Subcutaneous adipose tissue (tissue), 4 donors: ENCODE data around the gene PSMB10. TPM values are rescaled to one million over a fixed set of nuclear protein-coding genes. Genes with fewer than 3 reads are reported as not detected.

ENCODE experiments used
- total RNA-seq, 4 donors: library from RNA; depleted of rRNA; stranded (reverse); fragments of >200 nt; gene quantifications; one replicate each; pipeline ENCODE4 v1.1.0, GENCODE V29; 2016
- TF ChIP-seq, protein P1 (sequence below): fragments of 450-650 bp; IDR thresholded peaks from one replicate; pipeline ENCODE4 v1.5.1; 2016; ENCODE audit warnings: low read depth, mild to moderate bottlenecking, control low read depth, antibody characterized with exemption, moderate library complexity

The PSMB10 gene
- total RNA-seq, 4 donors from 2014 or later = 10.3 to 45.8 (median 39.9) TPM

DNA sequence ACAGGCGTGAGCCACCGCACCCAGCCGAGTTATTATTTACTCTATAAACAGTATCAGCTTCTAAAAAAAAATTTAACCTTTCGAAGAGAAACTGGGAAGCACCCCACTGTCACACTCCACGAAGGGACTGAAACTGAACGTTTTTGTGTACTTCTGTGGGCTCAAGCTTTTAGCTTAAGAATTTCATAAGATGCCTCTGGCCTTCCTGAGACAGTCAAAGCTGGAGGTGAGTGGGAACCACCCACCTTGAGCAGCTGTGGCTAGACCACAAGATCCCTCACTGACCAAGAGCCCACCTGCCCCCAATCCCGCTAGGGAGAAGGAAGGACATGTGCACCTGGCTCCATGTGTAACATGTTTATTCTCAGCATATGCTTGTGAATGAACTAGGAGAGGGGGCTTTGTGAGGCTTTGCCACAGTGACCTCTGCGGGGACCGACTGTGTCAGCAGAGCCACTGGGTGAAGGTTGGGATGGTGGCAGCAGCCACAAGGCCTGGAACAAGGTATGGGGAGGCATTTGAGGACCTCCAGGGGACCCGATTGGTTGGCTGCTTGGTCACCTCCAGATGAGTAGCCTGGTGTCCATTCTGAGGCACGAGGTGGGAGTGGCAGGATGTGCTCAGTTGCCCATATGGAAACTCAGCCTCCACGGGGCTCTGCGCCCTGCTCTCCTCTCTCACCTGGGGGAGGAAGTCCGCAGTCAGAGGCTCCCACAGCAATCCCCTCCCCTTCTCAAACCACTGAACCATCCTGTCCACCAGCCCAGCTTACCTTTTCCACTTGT is 38.9 kb upstream of the PSMB10 start:
- TF ChIP-seq, protein P1, sequence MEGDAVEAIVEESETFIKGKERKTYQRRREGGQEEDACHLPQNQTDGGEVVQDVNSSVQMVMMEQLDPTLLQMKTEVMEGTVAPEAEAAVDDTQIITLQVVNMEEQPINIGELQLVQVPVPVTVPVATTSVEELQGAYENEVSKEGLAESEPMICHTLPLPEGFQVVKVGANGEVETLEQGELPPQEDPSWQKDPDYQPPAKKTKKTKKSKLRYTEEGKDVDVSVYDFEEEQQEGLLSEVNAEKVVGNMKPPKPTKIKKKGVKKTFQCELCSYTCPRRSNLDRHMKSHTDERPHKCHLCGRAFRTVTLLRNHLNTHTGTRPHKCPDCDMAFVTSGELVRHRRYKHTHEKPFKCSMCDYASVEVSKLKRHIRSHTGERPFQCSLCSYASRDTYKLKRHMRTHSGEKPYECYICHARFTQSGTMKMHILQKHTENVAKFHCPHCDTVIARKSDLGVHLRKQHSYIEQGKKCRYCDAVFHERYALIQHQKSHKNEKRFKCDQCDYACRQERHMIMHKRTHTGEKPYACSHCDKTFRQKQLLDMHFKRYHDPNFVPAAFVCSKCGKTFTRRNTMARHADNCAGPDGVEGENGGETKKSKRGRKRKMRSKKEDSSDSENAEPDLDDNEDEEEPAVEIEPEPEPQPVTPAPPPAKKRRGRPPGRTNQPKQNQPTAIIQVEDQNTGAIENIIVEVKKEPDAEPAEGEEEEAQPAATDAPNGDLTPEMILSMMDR = no peak

DNA sequence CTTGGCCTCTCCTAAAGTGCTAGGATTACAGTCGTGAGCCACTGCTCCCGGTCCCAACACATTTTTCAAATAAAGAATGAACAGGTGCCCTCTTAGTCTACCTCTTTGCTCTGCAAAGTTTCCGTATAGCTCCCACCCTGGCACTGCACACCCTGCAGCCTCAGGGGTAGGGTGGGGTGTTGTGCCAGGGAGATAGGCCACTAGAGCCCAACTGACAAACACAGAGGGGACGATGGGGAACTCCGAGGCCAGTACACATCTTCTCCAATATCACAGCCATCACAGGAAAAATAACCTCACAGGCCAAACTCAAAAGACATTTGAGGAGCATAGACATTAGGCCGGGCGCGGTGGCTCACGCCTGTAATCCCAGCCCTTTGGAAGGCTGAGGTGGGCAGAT is 34.5 kb upstream of the PSMB10 start:
- TF ChIP-seq, protein P1 = no peak

DNA sequence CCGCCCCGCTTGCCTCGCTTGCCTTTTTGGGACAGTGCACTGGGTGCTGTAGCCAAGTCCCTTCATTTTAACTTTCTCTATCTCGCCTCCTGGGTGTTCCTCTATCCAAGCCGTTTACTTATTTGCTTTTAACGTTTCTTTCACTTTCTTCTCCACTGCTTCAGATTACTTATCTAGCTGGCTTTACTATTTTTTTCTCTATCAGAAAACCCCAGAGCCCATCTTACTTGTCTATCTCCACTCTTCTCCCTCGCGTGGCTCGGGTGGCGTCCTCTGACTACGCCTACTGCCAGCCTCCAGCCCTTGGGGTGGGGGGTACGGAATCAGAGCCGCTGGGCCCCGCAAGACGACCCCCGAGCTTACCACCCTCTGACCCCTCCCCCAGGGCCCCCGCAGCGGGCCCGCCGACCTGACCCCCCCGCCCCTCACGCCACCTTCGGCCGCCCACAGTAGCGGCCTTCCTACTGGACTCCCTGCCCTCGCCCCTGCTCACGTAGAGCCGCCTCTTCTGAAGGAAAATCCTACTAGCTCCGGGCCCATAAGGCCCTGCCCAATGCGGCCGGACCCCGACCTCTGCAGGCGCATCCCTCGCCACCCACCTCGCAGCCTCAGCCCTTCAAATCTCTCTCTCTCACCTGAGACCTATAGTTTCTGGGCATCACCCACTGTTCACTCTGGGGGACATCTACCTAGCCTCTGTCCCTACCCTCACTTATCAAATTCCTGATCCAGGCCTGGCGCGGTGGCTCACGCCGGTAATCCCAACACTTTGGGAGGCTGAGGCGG is 32.8 kb upstream of the PSMB10 start:
- TF ChIP-seq, protein P1 = no peak

DNA sequence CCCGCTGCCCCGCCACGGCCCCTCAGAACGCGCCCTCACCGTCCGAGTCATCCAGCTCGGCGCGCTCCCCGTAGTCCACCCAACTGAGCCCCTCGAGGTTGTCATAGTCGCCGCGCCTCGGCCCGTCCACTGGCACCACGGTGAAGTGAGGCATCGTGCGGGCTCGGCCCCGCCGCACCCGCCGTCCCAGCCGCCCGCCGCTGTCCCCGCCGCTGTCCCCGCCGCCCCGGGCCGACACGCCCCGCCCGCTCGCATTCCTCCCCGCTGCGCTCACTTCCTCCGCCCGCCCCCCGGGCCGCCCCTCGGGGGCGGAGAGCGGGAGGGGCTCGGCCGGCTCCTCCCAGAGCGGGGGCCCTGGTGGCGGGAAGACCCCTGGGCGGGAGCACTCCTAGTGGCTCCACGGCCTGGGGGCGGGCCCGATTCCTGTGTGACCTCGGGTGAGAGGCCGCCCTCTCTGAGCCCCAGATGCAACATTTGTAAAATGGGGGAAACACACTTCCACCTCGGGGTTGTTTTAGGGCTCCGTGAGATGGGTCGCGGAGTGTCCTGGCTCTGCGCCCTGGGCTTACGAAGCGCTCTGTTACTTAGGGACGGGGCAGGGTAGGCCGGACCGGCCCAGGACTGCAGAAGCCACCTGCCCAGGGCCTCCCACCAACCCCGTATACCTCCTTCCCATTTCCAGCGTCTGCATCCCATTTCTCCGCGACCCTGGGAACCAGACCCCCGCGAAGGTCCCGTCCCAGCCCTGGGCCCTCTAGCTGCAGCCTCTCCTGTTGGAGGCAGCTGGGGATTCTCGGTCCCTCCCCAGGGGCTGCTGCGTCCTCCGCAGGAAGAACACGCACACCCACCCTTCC is 32.0 kb upstream of the PSMB10 start, which contains the start of gene SLC12A4:
TSS of gene SLC12A4 (minus strand) at position 238 of the 854 bp plus-strand sequence. CDS start at position 154, 84 bp downstream.
- TF ChIP-seq, protein P1 = no peak

DNA sequence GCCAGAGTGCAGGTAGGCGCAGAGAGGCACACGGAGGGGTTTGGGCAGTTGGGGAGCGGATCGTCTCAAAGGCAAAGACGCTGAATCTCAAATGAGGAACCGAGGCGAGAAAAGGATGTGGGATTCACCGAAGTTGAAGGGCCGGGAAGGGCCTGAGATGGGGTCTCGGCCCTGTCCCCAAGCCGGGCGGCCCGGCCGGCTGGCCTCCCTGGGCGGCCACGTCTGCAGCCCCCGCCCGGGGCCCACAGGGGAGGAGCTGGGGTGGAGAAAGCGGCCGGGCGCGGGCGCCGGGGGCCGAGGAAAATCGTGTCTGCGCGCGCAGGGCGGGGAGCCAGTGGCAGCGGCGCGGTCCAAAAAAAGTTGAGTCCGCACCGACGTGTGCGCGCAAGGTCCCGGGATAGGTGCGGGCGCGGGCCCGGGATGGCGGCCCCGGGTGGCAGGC is 31.3 kb upstream of the PSMB10 start:
- TF ChIP-seq, protein P1 = no peak

DNA sequence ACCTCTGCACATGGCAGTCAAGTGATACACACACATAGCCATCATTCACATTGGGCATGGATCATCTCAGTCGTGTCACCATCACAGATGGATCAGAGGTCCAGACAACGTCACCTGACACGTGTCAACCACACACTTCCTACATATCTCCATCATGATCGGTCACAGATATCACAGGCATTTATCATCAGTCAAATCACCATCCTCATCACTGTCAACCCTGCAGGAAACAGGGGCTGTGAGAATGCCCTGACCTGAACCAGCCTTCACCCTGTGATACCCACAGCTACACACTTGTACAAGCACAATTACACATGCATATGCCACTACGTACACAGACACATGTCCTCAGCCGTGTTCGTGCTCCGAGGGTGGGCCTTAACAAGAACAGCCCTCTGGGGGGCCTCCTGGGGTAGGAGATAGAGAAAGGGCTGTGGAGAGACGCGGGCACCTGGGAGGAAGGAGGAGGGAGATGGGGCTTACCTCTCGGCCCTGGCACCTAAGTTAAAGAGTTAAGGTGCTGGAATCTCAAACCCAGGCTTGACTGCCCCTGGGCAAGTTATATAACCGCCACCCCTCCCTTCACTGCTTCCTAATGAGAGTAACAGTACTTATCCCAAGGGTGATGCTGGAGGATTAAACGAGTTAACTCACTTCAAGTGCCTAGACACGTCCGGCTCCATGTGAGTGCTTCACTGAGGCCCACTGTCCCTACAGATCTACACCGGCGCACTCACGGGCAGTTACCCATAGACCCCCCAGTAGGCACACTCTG is 30.7 kb upstream of the PSMB10 start:
- TF ChIP-seq, protein P1 = no peak
